Amniotic epithelial cell (primary cell): ENCODE results near the gene ZNF521.

Experiments
- DNase-seq: peaks from one replicate; pipeline ENCODE4 v3.0.0-alpha.2; 2010; ENCODE audit warnings: low read depth

The ZNF521 gene

DNA sequence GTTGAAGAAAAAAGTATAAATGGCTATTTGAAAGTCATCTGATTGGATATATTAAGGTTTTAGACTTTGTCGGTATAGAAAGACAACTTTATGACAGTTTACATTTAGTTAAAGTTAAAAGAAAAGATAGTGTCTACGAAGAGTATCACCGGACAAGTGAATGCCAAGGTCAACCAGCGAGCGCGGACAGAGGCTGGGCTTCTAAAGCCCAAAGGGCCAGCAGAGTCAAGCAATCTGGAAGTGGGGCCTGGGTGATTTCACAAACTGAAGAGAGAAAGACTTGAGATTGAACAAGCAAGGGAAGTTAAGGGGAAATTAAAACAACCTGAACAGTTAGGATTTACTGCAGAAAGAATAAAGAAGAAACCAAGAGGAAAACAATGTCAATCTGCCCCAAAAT lies 16.3 kb downstream of the ZNF521 start:
- DNase-seq, result no peak

DNA sequence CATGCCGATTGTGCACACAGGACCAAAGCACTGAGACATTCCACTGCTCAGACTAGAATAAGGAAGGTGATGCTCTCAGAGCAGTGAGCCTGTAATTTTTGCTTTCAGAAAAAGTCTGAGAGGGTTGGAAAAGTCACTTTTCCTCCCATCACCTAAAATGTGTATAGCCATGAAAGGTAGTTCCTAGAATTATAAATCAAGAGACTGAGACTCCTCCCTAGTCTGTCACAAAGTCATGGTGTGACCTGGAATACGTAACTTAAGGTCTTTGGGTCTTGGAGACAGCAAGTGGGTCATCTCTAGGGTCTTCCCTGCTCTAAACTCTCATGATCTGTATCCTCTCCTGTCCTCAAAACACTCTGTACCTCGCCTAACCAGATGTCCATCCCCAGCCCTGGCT lies 16.9 kb downstream of the ZNF521 start:
- DNase-seq, result no peak

DNA sequence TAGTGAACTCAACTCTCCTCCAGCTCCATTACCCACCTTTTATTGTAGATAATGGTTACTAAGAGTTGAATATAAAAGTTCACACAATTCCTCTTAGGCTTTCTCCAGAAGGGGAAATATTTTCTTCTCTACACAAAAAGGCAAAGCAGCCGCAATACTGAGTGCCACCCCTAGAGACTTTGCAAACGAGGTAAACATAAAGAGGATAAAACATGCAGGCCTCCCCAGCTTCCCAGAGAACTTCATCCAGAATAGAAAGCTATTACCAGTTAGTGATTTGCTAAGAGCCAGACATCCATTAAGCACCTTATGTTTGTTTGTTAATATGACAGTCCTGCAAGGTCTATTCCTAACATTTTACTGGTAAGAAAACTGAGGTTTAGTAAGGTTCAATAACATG lies 17.4 kb downstream of the ZNF521 start:
- no peak for DNase-seq

DNA sequence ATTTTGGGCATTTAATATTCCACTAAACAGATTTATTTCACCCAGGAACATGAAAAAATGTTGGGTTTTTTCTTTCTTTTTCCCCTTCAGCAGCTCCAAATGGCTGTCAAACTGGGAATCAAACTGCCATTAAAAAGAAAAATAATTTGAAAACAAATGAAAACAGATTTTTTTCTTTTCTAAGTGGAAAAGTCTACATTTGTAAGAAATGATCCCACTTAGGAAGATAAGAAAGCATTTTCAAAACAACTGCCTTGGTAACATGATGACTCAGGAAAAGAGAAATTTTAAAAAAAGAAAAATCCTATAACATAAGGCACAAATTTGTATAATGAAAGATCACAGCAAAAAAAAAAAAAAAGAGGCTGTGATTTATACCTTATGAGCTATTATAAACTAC lies 20.0 kb downstream of the ZNF521 start:
- DNase-seq, result no peak

DNA sequence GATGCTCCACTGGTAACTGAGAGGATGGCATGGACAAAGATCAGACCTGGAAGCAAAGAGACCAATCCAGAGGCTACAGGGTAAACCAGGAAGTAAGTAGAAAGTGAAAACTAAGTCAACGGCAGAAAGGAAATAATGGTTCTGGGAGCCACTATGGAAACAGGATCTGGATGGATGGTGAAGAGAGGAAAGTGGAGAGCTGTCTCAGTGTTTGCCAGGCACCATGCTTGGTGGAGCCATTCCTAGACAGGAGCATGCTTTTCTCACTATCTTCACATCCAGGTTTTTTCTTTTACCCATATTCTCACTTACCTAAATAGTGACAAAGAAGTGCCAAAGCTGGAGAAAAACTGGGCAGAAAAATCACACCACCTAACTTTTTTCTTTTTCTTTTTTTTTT lies 22.2 kb downstream of the ZNF521 start:
- DNase-seq, result no peak

DNA sequence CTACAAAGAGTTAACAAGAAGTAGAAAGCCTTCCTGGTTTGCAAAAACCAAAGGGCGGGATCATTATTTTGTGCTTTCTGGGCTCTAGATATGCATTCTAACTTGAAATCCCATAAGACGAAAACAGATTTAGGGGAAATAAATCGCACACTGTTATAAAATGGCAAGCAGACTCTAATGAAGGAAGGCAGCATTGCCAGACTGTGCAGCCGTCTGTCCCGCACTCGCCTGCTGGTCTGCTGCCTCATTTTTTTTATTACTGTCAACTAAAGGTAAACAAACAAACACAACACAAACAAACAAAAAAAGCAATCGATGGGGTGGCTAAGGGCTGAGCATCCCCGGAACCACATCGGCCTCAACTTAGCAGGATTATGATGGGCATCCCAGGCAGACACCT lies 24.4 kb downstream of the ZNF521 start:
- DNase-seq, result no peak

DNA sequence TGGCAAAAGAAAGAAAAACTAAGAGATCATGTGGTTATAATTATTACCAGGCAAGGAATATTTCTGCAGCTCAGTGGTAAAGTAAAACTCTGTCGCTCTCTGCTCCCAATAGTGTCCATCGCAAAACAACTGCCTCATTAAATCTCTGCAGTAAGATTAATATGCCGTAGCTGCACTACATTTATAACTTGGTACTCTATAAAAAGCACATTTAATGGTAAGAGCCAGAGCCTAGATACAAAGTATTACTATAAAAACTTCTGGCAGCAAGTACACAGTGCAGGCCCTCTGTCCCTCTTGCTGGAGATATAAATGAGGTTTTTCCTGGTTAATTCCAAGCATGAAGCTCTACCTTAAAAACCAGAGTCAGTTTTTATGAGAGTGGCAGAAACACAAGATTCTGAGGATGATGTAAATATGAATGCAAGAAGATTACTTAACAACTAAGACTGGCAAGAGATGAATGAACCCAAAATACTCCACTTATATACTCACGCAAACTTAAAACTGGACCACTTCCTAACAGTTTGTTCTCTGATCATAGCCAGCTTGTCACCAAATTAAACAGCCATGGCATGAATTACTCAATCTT lies 25.5 kb downstream of the ZNF521 start:
- DNase-seq, result no peak

DNA sequence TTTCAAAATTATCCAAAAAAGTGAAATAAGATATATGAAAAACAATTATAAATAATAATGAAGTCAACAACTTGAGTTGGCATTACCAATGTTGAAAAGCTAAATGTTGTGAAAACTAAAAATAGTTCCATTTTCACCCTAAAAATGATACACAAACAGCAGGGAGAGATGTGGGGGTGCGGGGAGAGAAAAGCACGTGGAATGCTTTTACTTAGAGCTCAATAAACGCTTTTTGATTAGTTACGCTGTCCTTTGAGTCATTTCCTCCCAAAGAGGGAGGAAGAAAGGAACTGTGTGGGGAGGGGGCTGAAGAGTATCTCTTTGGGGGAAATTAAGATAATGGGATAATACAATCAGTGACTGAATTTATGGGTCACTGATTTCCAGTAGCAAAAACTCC lies 29.2 kb downstream of the ZNF521 start:
- no peak for DNase-seq

DNA sequence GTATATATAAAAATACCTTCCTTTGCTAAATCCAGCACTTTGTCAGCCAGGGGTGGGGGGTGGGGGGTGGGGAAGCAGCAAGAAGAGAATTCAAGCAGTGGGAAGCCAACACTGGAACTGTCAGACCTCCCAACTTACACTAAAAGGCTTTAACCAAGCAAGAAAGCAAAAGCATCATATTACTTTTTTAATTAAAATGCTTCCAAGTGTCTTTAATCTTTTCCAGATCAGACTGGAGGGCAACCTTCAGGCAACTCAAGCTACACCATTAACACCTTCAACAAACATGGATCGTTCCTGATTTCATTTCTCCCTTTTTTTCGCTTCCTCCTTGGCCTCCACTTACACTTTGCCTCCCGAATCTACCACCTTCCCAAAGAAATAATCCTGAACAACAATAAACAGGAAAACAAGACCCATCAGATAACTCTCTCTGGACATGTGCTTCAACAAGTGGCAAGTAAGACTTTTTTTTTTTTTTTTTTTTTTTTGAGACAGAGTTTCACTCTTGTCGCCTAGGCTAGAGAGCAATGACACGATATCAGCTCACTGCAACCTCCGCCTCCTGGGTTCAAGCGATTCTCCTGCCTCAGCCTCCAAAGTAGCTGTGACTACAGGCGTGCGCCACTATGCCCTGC lies 35.5 kb downstream of the ZNF521 start:
- DNase-seq, result no peak

DNA sequence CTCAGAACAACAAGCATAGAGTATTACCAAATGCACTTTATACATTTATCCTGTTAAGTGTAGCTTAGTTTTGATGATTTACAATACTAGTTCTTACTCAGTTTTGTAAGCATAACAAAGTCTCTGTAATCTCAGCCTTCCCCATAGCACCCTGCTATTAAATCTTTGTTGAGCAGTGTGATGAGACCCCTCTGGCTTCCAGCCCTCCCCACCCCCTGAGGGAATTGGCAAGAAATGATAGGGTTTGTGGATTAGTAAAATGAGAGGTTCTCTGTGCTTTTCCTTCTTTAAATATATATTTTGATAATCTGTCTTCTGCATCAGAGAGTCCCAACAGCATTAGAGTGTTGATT lies 37.2 kb downstream of the ZNF521 start:
- no peak for DNase-seq

DNA sequence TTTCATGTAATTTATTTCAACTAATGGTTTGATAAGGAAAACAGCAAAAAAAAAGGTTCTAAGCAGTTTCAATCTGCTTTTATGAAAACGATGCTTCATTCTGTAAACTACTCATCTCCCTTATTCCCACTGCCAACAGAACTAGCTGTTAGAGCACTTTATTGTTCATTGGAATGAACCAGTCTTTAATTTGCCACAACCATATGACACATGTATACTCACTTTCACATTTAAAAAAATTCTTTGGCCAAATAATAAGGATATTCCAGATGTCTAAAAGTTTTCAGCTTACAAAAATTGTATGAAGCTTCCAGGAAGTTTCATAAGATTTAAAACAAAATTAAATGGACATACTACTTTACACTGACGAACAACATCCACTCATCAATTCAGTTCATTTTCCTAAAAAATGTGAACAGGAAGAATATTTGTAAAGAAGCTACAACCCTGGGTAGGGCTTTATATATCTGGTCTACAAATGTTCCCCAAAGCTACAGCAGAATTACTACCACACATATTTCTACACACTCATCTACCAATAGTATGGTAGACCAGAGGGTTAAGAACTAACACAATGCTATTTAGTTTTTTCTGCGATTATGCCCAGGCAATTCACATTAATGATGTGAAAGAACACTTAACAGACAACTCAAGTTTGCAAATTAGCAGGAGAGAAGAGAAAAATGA lies 37.7 kb downstream of the ZNF521 start:
- no peak for DNase-seq

DNA sequence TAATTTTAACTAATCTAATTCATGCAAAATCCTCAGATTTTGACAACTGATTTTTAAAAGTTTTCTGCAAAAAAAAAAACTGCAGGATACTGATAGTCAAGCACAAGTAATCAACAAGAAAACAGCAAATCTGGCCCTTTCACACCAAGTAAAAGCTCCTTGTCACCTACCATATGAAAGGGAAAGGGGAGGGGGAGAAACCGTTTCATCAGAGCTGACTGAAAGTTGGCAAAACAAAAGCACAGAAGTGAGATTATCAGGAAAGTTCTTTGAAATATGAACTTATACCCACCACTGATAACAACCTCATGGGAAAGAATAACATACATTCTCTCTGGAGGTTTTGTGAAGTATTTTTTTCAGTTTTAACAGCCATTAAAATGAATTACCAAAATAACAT lies 38.7 kb downstream of the ZNF521 start:
- no peak for DNase-seq

DNA sequence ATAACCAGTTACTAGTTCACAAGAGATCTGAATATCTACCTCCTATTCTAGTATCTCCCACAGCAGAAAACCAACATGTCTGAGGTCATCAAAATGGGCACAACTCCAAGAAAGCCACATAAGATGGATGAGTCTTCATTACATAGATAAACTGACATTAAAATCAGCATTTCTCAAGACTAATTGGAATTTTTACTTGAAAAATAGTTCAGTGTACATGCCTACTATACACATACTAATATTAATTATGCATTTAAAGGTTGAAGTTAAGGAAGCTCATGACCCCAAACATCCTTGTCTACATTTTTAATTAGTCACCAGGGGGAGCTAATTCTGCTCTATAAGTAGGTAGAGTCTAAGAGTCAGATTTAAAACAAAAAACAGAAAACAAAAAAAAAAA lies 41.9 kb downstream of the ZNF521 start:
- peak; percentile 81 for DNase-seq

DNA sequence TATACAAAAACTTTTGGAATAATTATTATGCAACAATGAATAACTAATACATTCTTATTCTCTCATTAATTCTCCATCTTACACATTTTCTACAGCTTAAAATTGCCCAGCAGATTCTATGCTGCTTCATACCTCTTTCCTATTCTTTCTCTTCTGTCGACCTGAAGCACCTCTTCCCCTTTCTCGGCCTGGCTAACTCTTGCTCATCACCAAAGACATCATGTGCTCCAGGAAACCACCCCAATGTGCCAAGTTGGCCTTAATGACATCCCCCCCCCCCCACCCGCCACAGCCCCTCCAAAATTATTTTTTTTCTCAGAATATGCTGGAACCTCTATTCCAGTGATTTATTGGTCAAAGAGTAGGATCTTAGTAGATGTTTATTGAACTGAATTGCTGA lies 43.6 kb downstream of the ZNF521 start:
- no peak for DNase-seq

DNA sequence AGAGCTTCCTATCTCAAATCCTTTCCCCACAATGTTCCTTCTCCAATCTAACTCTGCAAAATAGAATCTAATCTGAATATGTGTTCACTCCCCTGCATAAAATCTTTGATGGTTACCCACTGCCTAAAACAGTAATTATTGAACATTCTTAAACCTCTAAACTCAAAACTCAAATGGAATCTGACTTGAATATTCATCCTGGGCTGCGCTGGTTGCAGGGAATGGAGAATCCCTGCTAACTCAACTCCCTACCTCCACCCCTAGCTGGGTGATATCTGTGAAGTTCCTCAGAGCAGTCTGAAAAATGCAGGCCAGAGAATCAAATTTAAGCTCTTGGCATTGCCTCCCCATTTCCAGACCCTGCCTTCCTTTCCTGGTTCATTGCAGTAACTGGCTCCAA lies 44.8 kb downstream of the ZNF521 start:
- no peak for DNase-seq

DNA sequence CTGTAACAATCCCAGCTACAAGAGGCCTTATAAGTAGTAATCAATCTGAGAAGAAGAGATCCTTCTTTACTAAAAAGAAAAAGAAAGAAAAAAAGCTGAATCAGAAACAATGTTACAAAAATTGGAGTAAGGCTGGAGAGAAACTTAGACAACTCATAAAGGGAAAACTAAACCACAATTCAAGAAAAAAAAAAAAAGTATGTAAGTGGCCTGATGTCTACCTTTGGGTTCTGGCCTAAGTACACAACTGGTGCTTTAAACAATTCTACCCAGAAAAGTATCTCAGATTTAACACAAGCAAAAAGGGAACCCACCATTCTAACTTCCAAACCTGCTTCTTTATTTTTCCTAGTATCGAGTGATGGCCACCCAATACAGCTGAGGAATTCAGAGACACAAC lies 45.3 kb downstream of the ZNF521 start:
- DNase-seq, result no peak

DNA sequence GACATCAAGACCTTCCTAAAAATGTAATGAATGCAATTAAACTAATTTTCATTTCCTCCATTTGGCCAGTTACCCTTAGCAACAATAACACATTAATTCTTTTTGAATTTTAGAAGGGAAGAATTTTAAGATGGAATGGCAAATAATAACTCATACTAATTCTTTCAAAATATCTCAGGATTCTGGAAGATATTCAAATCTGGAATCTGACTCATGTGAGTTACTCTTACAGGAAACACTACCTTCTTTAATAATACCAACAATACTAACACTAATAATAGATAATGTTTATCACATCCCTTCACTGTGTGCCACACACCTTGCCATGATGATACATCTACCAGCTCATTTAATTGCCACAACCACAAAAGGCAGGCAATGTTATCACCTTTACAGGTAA lies 46.4 kb downstream of the ZNF521 start:
- peak; percentile 10 for DNase-seq

DNA sequence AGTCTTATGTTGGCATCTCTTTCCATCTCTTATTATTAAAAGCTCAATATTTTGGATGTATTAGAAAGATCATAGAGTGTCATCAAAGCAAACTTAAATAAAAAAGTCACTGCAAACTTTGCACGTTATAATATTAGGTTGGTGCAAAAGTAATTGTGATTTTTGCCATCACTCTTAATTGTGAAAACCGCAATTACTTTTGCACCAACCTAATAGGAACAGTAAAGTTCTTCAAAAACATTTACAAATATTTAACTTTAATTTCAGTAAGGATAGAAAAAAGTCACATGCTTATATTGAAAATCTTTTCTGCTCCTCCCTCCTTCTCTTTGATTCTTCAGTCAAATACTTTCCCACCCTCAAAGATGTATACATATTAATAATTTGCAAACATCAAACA lies 51.5 kb downstream of the ZNF521 start:
- DNase-seq, result no peak

DNA sequence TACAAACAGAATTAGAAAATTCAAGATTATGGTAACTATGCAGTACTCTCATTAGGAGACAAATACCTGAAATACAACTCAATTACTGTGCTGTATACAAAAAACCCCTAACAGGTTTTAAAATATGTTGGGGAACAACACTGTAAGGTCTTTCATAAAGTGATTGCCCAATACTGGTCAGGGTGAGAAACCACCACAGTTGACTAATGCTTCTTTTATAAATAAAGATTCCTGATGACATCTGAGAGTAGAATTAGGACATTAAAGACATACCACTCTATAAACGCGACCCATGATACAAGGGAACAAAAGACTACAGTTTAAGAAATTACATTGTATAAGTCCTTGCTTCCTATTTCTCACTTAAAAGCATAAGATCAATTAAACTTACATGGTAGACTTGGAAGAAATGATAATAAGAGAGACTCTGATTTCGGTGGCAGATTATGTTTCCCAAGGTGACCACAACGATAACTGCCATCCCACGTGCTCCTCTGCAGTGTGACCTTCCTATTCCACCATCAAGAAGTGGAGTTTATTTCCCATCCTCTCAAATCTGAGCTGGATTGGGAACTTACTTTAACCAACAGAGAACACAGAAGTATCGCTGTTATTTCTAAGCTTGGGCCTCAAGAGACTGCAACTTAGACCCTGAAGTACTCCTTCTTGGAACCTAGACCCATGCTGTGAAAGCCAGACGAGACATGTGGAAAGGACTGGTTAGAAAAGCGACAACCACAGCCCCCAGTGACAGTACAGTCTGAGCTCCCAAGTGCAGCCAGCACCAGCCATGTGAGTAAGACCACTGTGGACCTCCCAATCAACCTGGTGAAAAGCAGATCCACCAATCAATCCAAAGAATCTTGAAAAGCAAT lies 52.3 kb downstream of the ZNF521 start:
- peak; percentile 76 for DNase-seq

DNA sequence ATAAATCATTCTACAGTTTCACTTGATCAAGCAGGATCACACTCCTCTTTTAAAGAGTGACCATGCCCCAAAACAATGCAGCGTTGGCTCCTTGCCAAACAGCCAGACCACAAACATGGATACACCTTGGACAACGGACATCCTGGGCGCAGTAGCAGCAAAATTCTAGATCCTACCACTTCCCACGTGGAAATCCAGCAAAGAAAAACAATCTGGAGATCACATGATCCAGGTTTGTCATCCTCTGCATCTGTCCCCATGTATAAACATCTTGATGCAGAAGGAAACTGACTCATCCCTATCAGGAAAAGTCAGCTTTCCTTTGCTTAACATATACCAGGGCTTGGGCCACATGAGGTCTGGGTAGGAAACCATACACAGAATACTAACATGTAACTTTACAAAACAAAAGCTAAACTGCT lies 53.1 kb downstream of the ZNF521 start:
- DNase-seq, result peak; percentile 90

DNA sequence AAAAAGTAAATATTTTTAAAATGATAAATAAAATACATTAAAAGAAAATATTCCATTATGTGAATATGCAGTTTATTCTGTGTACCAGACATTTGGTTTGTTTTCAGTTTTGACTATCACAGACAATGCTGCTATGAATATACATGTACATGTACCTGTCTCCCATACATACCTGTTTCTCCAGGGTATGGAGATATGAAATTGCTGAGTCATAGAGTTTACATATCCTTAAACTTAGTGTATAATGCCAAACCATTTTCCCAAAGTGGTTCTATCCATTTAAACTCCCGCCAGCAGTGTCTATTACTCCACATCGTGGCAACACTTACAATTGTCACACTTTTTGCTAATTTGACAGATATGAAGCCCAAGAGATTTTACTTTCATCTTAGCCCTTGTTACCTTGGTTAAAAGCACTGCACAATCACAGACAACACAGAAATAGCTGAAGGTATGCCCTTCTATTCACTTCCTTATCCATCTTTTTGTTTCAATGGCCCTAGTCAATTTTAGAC lies 56.3 kb downstream of the ZNF521 start:
- no peak for DNase-seq

DNA sequence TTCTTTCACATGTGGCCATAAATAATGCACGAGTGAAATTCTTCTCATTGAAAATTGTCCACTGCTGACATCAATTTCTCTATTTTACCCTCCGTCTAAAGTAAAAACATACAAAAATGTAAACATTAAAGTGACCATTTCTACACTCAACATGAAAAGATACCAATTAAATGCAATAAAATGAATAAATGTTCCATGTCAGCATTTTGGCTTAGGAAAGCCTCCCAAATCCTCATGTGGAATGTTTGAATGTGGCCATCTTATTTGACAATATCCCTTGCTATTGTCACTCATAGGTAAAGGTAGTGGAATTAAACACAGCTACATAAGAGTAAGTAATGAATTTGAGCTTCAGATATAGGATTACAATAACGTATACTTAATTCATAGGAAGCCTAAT lies 60.8 kb downstream of the ZNF521 start:
- no peak for DNase-seq
